ENCODE measurements around the gene SLC16A14. TPM values are rescaled to one million over a fixed set of nuclear protein-coding genes. Genes with fewer than 3 reads are reported as not detected.

SLC16A14 gene
- total and polyA plus RNA-seq, 2 of the 8 experiments (the other 6 are each of a cell fraction or from before 2014, with no cell fraction given) = 2.1 to 3.0 TPM

DNA sequence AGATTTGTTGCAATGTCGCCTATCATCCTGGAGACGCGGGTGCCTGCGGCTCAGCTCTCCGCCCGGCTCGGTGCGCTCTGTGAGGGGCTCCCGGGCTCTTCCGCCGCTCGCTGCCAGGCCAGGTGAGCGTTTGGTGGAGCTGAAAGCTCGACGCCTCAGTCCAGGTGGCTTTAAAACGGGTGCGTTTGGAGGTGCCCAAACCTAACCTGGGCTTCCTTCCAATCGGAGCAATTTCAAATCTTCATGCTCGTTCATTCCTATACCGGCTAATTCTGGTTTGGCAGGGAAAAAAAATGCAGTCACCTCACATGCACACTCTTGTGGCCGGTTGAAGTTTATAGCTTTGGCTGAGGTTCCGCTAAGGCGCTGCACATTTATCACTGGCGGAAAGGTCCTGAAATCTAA lies at the start of gene SLC16A14 (continued):
- no peak for TF ChIP-seq SP2 (IDR thresholded peaks at IDR 0.05; ENCODE audit: low read length)
- TF ChIP-seq SIRT6 (IDR thresholded peaks at IDR 0.05; ENCODE audit: low read length) = no peak
- TF ChIP-seq RNF2 (IDR thresholded peaks at IDR 0.05; ENCODE audit: borderline replicate concordance, low read depth, low read length, missing control alignments, poor library complexity, severe bottlenecking) = no peak
- no peak for TF ChIP-seq JUND (IDR thresholded peaks at IDR 0.05; ENCODE audit: low read length)
- no peak for TF ChIP-seq HDAC6 (IDR thresholded peaks at IDR 0.05; ENCODE audit: low read depth, low read length)
- TF ChIP-seq BRCA1 (IDR thresholded peaks at IDR 0.05; ENCODE audit: low read depth, low read length) = no peak
- TF ChIP-seq, protein P1, sequence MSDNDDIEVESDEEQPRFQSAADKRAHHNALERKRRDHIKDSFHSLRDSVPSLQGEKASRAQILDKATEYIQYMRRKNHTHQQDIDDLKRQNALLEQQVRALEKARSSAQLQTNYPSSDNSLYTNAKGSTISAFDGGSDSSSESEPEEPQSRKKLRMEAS (IDR thresholded peaks at IDR 0.05) = peak; percentile 53; the same call in 1 of the 2 replicates
- TF ChIP-seq RAD21 (IDR thresholded peaks at IDR 0.05 in 1 of 2, conservative IDR thresholded peaks at IDR 0.05 in 1 of 2; ENCODE audit: low read depth in 2 of 2, low read length in 2 of 2) = peak in 1 of 2 experiments; percentile 20; a peak in 1 of 4 replicates
- TF ChIP-seq CTCF (IDR thresholded peaks at IDR 0.05; ENCODE audit: control extremely low read depth in 1 of 3, insufficient read depth in 1 of 3, low read depth in 1 of 3, low read length in 3 of 3) = peak in 2 of 3 experiments; percentile 15 to 32; a peak in 2 of 4 replicates
- no peak for TF ChIP-seq CEBPB (IDR thresholded peaks at IDR 0.05; ENCODE audit: low read depth, low read length)
- TF ChIP-seq TAF7 (optimal IDR thresholded peaks at IDR 0.05; ENCODE audit: borderline replicate concordance, low read depth, low read length) = no peak
- TF ChIP-seq MAFK (IDR thresholded peaks at IDR 0.05; ENCODE audit: low read depth, low read length) = no peak
- TF ChIP-seq BACH1 (IDR thresholded peaks at IDR 0.05; ENCODE audit: low read length) = no peak
- no peak for TF ChIP-seq KDM4A (IDR thresholded peaks at IDR 0.05; ENCODE audit: low read depth, low read length, severe bottlenecking)
- TF ChIP-seq JUN (IDR thresholded peaks at IDR 0.05; ENCODE audit: low read depth, low read length) = no peak
- TF ChIP-seq EP300 (IDR thresholded peaks at IDR 0.05; ENCODE audit: borderline replicate concordance in 1 of 2, low read depth in 2 of 2, low read length in 2 of 2) = no peak
